GM19324 (cell line): ENCODE results near the gene CCM2L.

ENCODE experiments used
- ATAC-seq: cut with Tn5 transposase; IDR thresholded peaks from one replicate; pipeline ENCODE4 v1.9.1; 2021; ENCODE audit warnings: mild to moderate bottlenecking, moderate library complexity; ENCODE audit not compliant: unreplicated experiment, low FRiP score

Gene CCM2L

DNA sequence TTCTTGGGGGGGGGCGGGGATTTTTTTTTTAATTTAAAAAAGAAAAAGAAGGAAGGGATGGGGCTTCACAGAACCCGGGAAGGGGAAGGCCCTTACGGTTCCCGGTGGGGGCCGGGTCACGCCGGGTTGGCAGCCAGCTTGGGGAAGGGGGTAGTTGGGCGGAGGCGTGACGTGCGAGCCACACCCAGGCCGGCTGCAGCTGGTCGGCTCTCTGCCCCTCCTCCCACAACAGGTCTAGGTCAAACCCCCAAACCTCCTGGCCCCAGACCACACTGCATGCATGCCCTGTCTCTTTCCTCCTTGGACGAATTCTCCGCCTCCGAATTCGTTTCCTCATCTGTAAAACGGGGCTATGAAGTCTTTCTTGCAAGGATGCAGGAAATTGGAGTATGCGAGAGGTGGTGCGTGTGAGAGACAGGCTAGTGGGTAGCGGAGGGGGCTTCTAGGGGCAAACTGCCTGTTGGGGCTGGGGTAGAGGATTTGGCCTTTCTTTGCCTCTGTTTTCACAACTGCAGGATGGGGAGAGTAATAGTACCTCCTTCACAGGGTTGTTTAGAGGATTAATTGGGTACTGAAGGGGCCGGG lies 42.6 kb downstream of the CCM2L start:
- no peak for ATAC-seq

DNA sequence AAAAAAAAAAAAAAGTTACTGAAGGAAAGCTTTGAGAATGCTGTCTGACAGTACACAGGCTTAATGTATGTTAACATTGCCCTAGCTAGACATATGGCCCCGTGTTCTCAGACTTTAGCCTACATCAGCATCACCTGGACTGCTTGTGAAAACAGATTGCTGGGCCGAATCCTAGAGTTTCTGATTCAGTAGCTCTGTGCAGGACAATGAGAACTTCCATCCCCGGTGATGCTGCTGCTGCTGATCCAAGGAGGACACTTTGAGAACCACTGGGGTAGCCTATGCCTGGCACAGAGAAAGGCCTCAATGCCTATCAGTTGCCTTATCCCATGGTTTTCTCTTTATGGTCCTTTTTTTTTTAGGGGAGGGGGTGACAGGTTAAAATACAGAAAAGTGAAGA lies 43.4 kb downstream of the CCM2L start:
- ATAC-seq = no peak

GRCh38 chr20:32056708-32057483 lies 46.7 kb downstream of the CCM2L start:
- ATAC-seq = no peak

DNA sequence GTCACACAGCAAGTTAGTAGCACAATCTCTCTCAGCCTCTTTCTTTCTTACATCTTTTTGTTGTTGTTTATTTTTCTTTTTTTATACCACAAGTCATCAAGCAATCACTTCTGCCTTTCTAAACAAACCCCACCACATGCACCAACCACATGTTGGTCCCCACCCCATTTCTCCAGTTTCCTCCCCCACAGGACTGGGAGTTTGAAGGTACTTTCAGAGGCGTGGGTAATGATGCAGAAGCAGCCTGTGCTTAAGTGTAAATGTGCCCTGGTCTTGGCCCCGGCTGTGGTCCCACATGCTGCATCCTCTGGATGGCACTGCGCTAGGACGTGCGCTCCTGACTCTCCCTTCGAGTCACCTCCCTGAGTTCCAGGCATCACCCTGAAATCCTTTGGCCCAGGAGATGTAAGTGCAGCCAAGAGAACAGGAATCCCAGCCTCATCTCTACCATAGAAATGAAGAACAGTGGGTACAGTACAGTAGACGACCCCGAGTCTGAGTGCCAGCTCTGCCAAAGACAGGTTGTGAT lies 47.5 kb downstream of the CCM2L start:
- ATAC-seq = no peak

DNA sequence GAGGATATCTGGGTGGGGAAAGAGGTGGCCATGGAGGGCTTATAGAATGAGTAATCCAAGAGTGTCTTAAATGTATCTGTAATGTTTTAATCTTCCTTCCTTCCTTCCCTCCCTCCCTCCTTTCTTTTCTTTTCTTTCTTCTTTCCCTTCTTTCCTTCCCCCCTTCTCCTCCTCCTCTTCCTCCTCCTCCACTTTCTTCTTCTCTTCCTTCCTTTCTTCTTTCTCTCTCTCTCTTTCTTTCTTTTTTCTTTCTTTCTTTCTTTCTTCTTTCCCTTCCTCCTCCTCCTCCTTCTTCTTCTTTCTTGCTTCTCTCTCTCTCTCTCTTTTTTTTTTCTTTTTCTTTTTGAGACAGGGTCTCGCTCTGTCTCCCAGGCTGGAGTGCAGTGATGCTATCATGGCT lies 49.0 kb downstream of the CCM2L start:
- no peak for ATAC-seq

DNA sequence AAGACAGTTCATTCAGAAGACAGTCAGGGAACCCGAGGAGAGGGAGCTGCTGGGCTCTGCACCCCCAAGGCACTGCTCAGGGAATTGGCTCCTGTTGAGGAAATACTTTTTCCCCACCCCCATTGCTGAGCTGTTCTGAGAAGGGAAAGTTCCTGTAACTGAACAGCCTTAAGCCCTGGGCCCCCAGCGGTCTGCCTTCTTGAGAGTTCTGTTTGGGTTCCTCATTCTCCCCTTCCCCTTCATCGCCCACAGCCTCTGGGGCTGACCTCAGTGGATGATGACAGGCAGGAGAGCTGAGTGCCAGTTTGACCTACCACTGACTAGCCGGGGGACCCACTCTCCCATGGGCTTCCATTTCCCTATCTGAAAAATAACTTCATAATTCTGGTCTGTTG lies 52.5 kb downstream of the CCM2L start:
- no peak for ATAC-seq

- no peak for ATAC-seq
Measured at GRCh38 chr20:32063695-32064094, 53.5 kb downstream of the CCM2L start.

DNA sequence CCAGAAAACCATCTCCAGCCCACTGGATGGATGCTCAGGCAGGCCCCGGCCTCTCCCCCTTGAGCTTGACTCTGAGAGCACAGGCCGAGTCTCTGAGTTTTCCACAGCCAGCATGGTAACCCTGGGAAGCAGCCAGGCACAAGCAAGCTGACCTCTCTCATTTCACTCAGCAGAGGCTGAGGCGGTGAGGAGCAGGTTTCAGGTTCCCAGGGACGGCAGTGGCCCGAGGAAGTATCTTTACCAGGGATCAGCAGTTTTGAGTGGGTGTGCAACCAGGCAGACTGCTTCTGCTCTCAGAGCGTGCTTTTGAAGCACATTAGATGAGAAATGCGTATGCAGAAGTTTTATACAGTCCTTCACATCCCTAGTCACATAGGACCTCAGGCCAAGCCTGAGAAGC lies 54.4 kb downstream of the CCM2L start:
- no peak for ATAC-seq

GRCh38 chr20:32067234-32067821 lies 57.1 kb downstream of the CCM2L start:
- ATAC-seq = no peak

DNA sequence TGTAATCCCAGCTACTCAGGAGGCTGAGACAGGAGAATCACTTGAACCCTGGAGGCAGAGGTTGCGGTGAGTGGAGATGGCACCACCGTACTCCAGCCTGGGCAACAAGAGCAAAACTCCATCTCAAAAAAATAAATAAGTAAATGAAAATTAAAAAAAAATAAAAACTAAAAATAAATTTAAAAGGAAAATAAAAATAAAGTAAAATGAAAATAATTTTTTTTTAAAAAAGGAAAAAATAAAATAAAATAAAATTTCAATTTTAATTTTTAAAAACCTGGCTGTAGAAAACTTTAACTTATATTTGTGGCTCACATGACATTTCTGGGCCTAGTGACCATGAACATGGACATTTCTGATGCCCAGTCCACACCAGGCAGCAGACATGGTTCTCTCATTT lies 57.9 kb downstream of the CCM2L start:
- ATAC-seq = no peak

- ATAC-seq = no peak
Measured at GRCh38 chr20:32069711-32070110, 59.5 kb downstream of the CCM2L start.

- no peak for ATAC-seq
Measured at GRCh38 chr20:32070282-32070681, 60.0 kb downstream of the CCM2L start.

GRCh38 chr20:32070690-32071213 lies 60.5 kb downstream of the CCM2L start:
- ATAC-seq = no peak

DNA sequence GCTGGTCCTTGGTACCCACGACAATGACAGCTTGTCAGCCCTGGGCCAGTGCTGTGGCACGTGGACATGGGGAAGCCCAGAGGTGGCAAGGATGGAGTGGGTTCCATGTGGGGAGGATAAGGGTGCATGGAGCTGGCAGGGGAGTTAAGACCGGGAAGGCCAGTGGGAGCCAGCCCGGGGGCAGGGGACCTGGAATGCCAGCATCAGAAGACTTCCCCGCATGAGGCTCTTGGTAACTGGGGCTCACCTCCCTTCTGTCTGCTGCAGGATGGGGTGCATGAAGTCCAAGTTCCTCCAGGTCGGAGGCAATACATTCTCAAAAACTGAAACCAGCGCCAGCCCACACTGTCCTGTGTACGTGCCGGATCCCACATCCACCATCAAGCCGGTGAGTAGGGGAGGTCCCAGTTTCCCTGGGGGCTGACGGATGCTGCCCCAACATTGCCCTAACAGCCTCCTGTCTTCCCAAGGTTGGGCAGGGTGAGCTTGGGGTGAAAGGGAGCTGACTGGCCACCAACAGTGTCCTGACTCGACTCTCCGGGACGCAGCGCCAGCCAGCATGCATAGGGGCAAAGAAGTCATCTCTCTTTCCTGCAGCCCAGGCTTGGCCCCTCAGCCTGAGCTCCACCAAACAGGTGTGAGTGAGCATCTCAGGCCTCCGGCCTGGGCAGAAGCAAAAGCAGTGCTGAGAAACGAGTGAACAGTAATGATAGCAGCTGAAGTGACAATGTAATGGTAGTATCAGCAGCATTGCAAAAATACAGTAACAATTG lies 61.3 kb downstream of the CCM2L start:
- ATAC-seq = no peak

DNA sequence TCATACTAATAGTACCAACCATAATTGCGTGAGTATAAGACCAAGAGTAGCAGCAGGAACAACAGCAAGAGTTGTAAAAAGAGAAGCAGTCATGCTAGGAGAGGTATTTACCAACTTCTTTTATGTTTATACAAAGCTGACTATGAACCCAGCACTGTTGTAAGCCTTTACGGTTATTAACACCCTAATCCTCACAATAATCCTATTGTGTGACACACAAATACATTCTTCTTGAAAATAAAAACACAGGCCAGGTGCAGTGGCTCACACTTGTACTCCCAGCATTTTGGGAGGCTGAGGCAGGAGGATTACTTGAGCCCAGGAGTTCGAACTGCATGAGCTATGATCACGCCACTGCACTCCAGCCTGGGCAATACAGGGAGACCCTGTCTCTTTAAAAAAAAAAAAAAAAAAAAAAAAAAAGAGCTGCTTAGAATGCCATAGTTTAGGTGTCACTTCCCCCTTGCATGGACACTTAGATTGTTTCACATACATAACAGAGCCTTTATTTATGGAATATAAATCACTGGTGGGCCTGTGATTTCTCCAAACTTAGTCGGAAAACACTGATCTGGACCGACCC lies 62.0 kb downstream of the CCM2L start:
- no peak for ATAC-seq

- no peak for ATAC-seq
Measured at GRCh38 chr20:32075534-32075933, 65.3 kb downstream of the CCM2L start.

DNA sequence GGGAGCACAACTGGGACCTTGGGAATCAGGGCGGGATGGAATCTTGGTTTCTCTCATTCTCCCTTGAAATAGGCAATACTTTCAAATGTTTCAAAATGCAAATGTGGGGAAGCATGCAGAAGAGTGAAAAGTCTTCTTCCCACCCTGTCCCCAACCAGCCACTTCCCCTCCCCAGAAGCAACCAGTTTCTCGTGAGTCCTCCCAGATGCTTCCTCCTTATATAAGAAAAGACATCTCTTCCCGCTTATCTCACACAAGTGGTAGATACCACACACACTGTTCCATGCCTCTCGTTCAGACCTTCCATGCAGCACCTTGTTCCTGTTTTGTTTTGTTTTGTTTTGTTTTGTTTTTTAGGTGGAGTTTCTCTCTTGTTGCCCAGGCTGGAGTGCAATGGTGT lies 67.0 kb downstream of the CCM2L start:
- no peak for ATAC-seq

DNA sequence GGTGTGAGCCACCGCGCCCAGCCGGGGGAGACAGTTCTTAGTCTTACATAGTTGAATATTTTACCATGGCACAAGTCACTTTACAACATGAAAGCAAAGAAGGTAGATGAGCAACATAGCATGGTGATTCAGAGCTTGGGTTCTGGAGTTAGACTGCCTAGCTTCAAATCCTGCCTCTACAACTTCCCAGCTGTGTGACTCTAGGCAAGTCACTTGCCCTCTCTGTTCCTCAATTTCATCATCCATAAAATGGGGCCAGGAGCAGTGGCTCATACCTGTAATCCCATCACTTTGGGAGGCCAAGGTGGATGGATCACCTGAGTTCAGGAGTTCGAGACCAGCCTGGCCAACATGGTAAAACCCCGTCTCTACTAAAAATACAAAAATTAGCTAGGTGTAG lies 68.1 kb downstream of the CCM2L start:
- ATAC-seq = no peak

- no peak for ATAC-seq
Measured at GRCh38 chr20:32078791-32079190, 68.6 kb downstream of the CCM2L start.

- ATAC-seq = no peak
Measured at GRCh38 chr20:32079655-32080109, 69.4 kb downstream of the CCM2L start.
